ENCODE measurements around the gene ARID1A.

The ARID1A gene

DNA sequence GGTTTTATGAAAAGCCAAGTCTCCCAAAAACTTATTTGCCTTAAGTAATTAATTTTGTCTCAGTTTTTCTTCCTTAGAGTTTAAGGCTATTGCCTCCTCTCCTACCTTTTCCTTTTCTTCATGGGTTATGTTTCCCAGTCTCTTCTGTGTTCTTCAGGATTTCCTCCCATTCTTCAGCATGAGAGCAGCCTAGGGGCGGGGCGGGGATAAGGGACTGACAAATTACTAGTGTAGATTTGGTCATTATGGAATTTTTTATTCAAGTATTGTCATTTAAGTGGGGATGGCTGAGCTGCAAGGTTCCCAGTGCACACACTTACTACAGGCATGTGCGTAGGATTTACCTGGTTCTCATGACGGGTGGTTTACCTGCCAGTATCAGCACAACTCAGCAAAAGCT is 56.7 kb downstream of the ARID1A start:
- TF ChIP-seq GATA3 (IDR thresholded peaks at IDR 0.05; ENCODE audit: low read depth, low read length) (no peak), GATA2 (IDR thresholded peaks at IDR 0.05; ENCODE audit: low read depth, low read length) (no peak)

DNA sequence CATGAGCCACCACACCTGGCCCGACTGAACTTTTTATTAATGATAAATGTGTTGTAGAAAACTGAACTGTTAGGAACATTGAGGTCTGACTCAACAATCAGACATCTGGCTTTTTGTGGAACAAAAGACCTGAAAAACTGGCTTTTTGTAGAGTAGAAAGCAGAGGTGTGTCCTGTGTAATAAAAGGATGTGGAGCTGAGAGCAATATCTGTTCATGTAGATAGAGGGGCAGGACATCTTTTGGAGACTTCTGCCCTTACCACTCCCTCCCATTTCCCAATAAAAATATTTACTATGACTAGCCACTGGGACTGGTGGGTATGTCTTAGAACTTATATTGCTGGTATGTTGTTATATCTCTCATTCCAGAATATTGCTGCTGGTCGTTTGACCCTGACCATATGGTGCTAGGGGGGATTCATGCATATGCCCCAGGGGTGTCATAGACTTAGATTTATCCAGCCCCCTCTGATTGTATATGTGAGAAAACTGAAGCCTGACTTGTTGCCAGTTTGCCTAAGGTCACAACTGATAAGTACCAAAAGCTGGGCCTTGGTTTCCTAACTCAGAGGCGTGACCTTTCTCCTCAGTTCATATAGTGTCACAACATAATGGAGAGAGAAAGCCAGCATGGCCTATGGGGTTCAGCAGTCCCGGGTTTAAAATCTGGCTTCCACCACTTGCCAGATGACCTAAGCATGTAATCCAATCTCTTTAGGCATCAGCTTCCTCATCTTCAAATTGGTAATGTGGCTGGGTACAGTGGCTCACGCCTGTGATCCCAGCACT is 58.5 kb downstream of the ARID1A start:
- TF ChIP-seq GATA2 (IDR thresholded peaks at IDR 0.05; ENCODE audit: low read depth, low read length) (no peak), GATA3 (IDR thresholded peaks at IDR 0.05; ENCODE audit: low read depth, low read length) (no peak)

DNA sequence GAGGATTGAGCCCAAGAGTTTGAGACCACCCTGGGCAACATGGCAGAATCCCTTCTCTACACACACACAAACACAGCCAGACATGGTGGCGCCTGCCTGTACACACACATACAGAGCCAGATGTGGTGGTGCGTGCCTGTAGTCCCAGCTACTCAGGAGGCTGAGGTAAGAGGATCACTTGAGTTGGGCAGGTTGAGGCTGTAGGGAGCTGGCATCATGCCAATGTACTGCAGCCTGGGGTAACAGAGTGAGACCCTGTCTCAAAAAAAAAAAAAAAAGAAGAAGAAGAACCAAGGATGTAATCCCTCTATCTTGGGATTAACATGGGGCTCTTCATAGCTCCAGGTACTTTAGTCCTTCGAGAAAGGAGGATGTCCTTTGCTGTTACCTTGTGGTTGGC is 62.5 kb downstream of the ARID1A start:
- TF ChIP-seq GATA2 (IDR thresholded peaks at IDR 0.05; ENCODE audit: low read depth, low read length) (no peak), GATA3 (IDR thresholded peaks at IDR 0.05; ENCODE audit: low read depth, low read length) (no peak)

DNA sequence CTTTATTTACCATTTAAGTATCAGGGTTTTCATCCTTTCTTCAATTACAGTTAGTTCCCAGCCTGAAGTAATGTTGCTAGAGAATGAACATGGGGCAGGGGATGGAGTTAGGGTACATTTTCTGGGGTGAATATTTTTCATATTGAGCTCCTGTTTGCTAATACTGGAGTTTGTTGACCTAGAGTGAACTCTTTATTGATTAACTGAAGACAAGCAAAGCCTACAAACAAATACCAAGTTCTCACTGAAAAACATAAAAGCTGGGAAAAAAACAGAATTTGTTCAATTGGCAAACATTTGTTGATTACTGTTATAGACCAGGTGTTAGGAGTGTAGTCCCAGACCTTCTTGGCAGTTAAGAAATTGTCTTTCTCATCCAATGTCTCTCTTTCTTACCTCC is 63.7 kb downstream of the ARID1A start:
- no peak for TF ChIP-seq GATA2 (IDR thresholded peaks at IDR 0.05; ENCODE audit: low read depth, low read length)
- TF ChIP-seq GATA3 (IDR thresholded peaks at IDR 0.05; ENCODE audit: low read depth, low read length): no peak

DNA sequence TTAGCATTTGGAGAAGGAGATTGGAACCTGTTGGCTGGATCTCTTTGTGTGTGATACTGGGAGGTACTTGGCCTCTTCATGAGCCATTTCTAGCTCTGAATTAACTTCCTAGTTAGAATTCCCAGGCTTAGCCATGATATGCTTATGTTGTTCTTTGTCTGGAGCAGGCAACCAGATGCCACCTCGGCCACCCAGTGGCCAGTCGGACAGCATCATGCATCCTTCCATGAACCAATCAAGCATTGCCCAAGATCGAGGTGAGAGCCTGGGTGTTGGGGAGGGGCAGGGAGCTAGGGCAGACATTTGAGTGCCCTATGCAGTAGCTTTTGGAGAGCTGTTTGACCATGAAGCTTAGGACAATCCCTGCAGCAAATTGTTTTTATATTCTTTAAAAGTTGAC is 65.4 kb downstream of the ARID1A start:
- TF ChIP-seq GATA2 (IDR thresholded peaks at IDR 0.05; ENCODE audit: low read depth, low read length) (no peak), GATA3 (IDR thresholded peaks at IDR 0.05; ENCODE audit: low read depth, low read length) (no peak)

DNA sequence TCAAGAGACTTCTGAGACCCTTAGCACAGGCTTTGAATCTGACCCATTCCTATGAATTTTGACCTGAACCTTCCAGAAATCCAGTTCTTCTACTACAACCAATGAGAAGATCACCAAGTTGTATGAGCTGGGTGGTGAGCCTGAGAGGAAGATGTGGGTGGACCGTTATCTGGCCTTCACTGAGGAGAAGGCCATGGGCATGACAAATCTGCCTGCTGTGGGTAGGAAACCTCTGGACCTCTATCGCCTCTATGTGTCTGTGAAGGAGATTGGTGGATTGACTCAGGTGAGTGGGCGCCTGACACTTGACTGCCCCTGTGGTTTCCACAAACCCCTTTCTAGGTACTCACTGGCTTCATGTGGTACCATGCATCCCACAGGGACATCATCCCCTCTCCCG is 71.9 kb downstream of the ARID1A start:
- no peak for TF ChIP-seq GATA3 (IDR thresholded peaks at IDR 0.05; ENCODE audit: low read depth, low read length)
- no peak for TF ChIP-seq GATA2 (IDR thresholded peaks at IDR 0.05; ENCODE audit: low read depth, low read length)

DNA sequence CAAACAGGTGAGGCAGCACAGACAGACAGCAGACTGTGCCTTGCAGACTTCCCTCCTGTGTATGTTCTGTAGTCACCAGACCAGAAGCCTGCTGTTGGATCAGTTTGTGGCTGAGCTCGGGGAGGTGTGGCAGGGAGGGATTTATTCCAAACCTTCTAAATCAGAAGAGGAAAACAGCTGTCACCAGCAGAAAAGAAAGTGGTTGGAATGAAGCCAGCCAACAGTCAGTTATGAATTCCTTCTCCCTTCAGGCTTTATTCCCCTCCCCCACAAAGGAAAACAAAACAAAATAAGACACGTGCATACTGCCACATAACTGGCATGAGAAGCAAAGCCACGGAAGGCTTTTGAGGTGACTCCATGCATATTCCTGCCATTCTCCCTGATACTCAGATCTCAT is 72.9 kb downstream of the ARID1A start:
- TF ChIP-seq GATA2 (IDR thresholded peaks at IDR 0.05; ENCODE audit: low read depth, low read length): no peak
- no peak for TF ChIP-seq GATA3 (IDR thresholded peaks at IDR 0.05; ENCODE audit: low read depth, low read length)

DNA sequence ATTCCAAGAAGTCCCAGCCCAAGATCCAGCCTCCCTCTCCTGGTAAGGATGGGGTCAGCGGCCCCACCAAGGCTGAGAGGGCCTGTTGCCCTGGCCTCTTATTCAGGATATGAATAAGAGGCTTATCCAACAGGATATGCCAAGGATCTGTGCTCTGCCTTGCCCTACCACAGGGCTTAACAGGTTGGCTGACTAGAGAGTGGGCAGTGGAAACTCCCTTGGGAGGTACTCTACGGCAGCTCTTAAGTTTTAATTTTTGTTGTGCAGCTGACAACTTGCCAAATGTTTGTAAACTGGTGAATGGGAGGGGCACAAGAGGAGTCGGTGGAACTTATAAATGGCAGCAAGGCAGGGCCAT is 75.4 kb downstream of the ARID1A start:
- TF ChIP-seq GATA2 (IDR thresholded peaks at IDR 0.05; ENCODE audit: low read depth, low read length) (no peak), GATA3 (IDR thresholded peaks at IDR 0.05; ENCODE audit: low read depth, low read length) (no peak)

DNA sequence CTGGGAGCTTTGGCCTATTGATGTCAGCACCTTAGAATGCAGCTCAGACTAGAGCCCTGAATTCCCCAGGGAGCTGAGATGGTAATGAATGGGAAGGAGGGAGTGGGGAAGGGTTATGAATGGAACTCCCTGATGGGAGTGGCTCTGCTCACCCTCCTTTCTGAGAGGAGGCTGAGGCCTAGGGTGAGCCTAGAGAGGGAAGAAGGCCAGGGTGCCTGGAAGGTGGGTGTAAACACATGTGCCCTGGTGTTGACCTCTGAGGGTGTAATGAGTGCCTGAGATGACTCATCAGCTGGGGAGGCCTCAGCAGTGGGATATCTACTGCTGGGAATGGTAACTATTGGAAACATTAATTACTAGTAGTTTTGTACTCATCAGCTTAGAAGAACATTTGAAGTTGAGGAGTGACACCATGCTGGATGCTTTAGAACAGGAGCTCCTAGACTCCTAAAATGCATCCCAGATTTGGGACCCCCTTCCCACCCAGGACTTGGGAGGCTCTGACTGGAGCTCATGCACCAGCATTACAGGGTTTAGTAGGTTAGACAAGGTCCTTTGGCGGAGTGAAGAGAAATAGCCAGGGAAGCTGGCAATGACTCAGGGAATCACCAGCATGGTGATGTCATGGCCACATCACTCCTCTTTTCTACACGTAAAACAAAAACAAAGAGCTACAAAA is 76.0 kb downstream of the ARID1A start:
- TF ChIP-seq GATA2 (IDR thresholded peaks at IDR 0.05; ENCODE audit: low read depth, low read length): no peak
- TF ChIP-seq GATA3 (IDR thresholded peaks at IDR 0.05; ENCODE audit: low read depth, low read length): no peak

DNA sequence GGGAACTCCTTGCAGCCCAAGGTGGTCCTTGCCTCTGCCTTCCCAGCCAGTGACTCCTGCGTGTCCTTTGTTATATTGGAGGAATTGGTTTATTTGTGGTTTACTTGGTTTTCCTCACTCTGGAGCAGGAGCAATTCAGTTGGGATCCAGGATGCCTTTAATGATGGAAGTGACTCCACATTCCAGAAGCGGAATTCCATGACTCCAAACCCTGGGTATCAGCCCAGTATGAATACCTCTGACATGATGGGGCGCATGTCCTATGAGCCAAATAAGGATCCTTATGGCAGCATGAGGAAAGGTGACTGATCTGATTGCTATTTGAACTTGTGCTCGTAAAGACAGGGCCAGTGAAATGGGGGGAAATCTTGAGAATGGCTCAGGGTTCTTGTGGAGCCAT is 76.9 kb downstream of the ARID1A start:
- no peak for TF ChIP-seq GATA2 (IDR thresholded peaks at IDR 0.05; ENCODE audit: low read depth, low read length)
- TF ChIP-seq GATA3 (IDR thresholded peaks at IDR 0.05; ENCODE audit: low read depth, low read length): no peak

DNA sequence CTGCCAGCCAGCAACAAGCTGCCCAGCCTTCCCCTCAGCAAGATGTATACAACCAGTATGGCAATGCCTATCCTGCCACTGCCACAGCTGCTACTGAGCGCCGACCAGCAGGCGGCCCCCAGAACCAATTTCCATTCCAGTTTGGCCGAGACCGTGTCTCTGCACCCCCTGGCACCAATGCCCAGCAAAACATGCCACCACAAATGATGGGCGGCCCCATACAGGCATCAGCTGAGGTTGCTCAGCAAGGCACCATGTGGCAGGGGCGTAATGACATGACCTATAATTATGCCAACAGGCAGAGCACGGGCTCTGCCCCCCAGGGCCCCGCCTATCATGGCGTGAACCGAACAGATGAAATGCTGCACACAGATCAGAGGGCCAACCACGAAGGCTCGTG is 78.6 kb downstream of the ARID1A start:
- TF ChIP-seq GATA2 (IDR thresholded peaks at IDR 0.05; ENCODE audit: low read depth, low read length): no peak
- TF ChIP-seq GATA3 (IDR thresholded peaks at IDR 0.05; ENCODE audit: low read depth, low read length): no peak

DNA sequence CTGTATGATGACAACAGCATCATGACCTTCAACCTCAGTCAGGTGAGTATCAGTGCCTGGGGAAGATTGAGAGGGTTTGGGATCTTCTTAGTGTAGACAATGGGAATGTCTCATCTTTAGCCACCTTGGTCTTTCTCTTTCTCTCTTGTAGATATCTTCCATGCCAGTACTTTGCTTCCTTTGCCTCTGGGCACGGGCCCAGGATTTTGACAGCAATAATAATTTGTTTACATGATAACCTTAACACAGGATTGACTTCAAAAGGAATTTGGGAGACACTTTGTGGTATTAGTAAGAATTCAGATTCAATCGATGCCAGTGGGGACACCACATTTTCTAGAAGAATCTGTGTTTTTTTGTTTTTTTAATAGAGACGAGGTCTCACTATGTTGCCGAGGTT is 79.9 kb downstream of the ARID1A start:
- TF ChIP-seq GATA2 (IDR thresholded peaks at IDR 0.05; ENCODE audit: low read depth, low read length): no peak

DNA sequence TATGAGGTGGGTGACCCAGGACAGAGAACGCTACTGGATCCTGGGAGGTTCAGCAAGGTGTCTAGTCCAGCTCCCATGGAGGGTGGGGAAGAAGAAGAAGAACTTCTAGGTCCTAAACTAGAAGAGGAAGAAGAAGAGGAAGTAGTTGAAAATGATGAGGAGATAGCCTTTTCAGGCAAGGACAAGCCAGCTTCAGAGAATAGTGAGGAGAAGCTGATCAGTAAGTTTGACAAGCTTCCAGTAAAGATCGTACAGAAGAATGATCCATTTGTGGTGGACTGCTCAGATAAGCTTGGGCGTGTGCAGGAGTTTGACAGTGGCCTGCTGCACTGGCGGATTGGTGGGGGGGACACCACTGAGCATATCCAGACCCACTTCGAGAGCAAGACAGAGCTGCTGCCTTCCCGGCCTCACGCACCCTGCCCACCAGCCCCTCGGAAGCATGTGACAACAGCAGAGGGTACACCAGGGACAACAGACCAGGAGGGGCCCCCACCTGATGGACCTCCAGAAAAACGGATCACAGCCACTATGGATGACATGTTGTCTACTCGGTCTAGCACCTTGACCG is 83.4 kb downstream of the ARID1A start:
- no peak for TF ChIP-seq GATA3 (IDR thresholded peaks at IDR 0.05; ENCODE audit: low read depth, low read length)
- TF ChIP-seq GATA2 (IDR thresholded peaks at IDR 0.05; ENCODE audit: low read depth, low read length): no peak

DNA sequence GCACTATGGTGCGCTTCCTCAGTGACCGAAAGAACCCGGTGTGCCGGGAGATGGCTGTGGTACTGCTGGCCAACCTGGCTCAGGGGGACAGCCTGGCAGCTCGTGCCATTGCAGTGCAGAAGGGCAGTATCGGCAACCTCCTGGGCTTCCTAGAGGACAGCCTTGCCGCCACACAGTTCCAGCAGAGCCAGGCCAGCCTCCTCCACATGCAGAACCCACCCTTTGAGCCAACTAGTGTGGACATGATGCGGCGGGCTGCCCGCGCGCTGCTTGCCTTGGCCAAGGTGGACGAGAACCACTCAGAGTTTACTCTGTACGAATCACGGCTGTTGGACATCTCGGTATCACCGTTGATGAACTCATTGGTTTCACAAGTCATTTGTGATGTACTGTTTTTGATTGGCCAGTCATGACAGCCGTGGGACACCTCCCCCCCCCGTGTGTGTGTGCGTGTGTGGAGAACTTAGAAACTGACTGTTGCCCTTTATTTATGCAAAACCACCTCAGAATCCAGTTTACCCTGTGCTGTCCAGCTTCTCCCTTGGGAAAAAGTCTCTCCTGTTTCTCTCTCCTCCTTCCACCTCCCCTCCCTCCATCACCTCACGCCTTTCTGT is 84.6 kb downstream of the ARID1A start:
- TF ChIP-seq GATA2 (IDR thresholded peaks at IDR 0.05; ENCODE audit: low read depth, low read length): no peak
- no peak for TF ChIP-seq GATA3 (IDR thresholded peaks at IDR 0.05; ENCODE audit: low read depth, low read length)
